Activated CD4-positive, alpha-beta T cell treated with anti-CD3 and anti-CD28 coated beads, Interleukin-2, amount 50 U/mL, for 1 hour (primary cell): ENCODE measurements around the gene NEDD4L.
"Not testable (repeated sequence)": the region's sequence is repeated elsewhere in the genome, so short reads cannot be mapped to it uniquely, and the experiment has no call there.

ENCODE experiments used
- DNase-seq: peaks from one replicate; pipeline ENCODE4 v3.0.0-alpha.2; 2020

Gene NEDD4L

GRCh38 chr18:58407649-58408407 is 363.8 kb downstream of the NEDD4L start:
- no peak for DNase-seq

GRCh38 chr18:58408665-58409064 is 364.6 kb downstream of the NEDD4L start:
- no peak for DNase-seq

- DNase-seq, result no peak
Observed at GRCh38 chr18:58409802-58410445, 365.9 kb downstream of the NEDD4L start.

GRCh38 chr18:58411323-58411722 is 367.3 kb downstream of the NEDD4L start:
- no peak for DNase-seq

GRCh38 chr18:58412844-58413666 is 369.0 kb downstream of the NEDD4L start:
- DNase-seq, result no peak

GRCh38 chr18:58413667-58414628 is 369.9 kb downstream of the NEDD4L start:
- DNase-seq, result no peak

- no peak for DNase-seq
Observed at GRCh38 chr18:58416014-58416703, 372.1 kb downstream of the NEDD4L start.

- DNase-seq, result no peak
Observed at GRCh38 chr18:58416704-58417683, 373.0 kb downstream of the NEDD4L start.

GRCh38 chr18:58417752-58418151 is 373.7 kb downstream of the NEDD4L start:
- no peak for DNase-seq

GRCh38 chr18:58418361-58418760 is 374.3 kb downstream of the NEDD4L start:
- no peak for DNase-seq

- no peak for DNase-seq
Observed at GRCh38 chr18:58419587-58420199, 375.7 kb downstream of the NEDD4L start.

- DNase-seq, result no peak
Observed at GRCh38 chr18:58426611-58427010, 382.6 kb downstream of the NEDD4L start.

- no peak for DNase-seq
Observed at GRCh38 chr18:58427321-58427720, 383.3 kb downstream of the NEDD4L start.

- no peak for DNase-seq
Observed at GRCh38 chr18:58429442-58429841, 385.4 kb downstream of the NEDD4L start.

GRCh38 chr18:58431215-58431614 is 387.2 kb downstream of the NEDD4L start:
- DNase-seq, result no peak

GRCh38 chr18:58432050-58432727 is 388.2 kb downstream of the NEDD4L start:
- DNase-seq, result no peak

- DNase-seq, result not testable (repeated sequence)
Observed at GRCh38 chr18:58435221-58436005, 391.4 kb downstream of the NEDD4L start.

GRCh38 chr18:58438161-58438957 is 394.3 kb downstream of the NEDD4L start:
- no peak for DNase-seq
